ENCODE results near the gene TRAP1. TPM values are rescaled to one million over a fixed set of nuclear protein-coding genes. Genes with fewer than 3 reads are reported as not detected.

Gene TRAP1
- total and polyA plus RNA-seq, 2 experiments from 2014 or later, result 143 to 228 TPM

GRCh38 chr16:3760518-3760917, 43.2 kb upstream of the TRAP1 start:
- H3K36me3 ChIP-seq (ENCODE audit: insufficient read depth), result peaks cover 27% of the 10 kb centered on the region
- no peak overlapping the region for H3K27ac Mint-ChIP-seq

GRCh38 chr16:3759736-3760135, 42.4 kb upstream of the TRAP1 start:
- Histone ChIP-seq H3K4me2 (no peak overlapping the region), H2AFZ (no peak overlapping the region), H3F3A (replicated peaks; ENCODE audit: low read depth) (0 out of 2 replicates have a peak, but pooled peaks cover 4% of the 10 kb centered on the region), H3K4me1 (ENCODE audit: insufficient read depth) (no peaks in the 10 kb centered on the region), H3K4me3 (no peak overlapping the region), H3K36me3 (ENCODE audit: insufficient read depth) (peaks cover 26% of the 10 kb centered on the region), H3K79me2 (replicated peaks; ENCODE audit: insufficient read depth) (peaks cover 6% of the 10 kb centered on the region; the same call in 1 of the 2 replicates), H3K27me3 (ENCODE audit: insufficient read depth) (no peaks in the 10 kb centered on the region), H3K9me2 (ENCODE audit: insufficient read depth) (no peaks in the 10 kb centered on the region), H4K20me1 (replicated peaks; ENCODE audit: insufficient read depth) (peaks cover 8% of the 10 kb centered on the region; the same call in 1 of the 2 replicates), H3K27ac (ENCODE audit: low read depth) (no peak overlapping the region)
- no peaks in the 10 kb centered on the region for H3K9me3 Mint-ChIP-seq
- ATAC-seq, result no peak
- H3K27ac Mint-ChIP-seq, result no peak overlapping the region
- no peak for DNase-seq (ENCODE audit: low spot score)
- no peak for TF ChIP-seq POLR2AphosphoS5 (IDR thresholded peaks at IDR 0.05; ENCODE audit: low read depth)
- TF ChIP-seq STAT1 (IDR thresholded peaks at IDR 0.05; ENCODE audit: unreplicated experiment), result no peak
- TF ChIP-seq ZNF114 (CRISPR knock-in tag; IDR thresholded peaks at IDR 0.05), result no peak
- no peak for TF ChIP-seq REST (IDR thresholded peaks at IDR 0.05; ENCODE audit: unreplicated experiment)
- no peak for TF ChIP-seq CREB1 (CRISPR knock-in tag; IDR thresholded peaks at IDR 0.05; ENCODE audit: low read depth)
- TF ChIP-seq NANOG (IDR thresholded peaks at IDR 0.05; ENCODE audit: borderline replicate concordance), result no peak
- no peak overlapping the region for H3K4me3 Mint-ChIP-seq
- peaks cover 2% of the 10 kb centered on the region for H3K27me3 Mint-ChIP-seq (ENCODE audit: insufficient read depth, low read depth, poor library complexity)
- no peaks in the 10 kb centered on the region for H3K4me1 Mint-ChIP-seq
- H3K36me3 Mint-ChIP-seq (ENCODE audit: low read depth), result peaks cover 49% of the 10 kb centered on the region

More at GRCh38 chr16:3760518-3760917, 43.2 kb upstream of the TRAP1 start:
- ATAC-seq (no peak), DNase-seq (ENCODE audit: low spot score) (no peak)
- peaks cover 2% of the 10 kb centered on the region for H3K27me3 Mint-ChIP-seq (ENCODE audit: insufficient read depth, low read depth, poor library complexity)
- H3K9me2 ChIP-seq (ENCODE audit: insufficient read depth), result no peaks in the 10 kb centered on the region
- no peaks in the 10 kb centered on the region for H3K4me1 Mint-ChIP-seq
- no peaks in the 10 kb centered on the region for H3K27me3 ChIP-seq (ENCODE audit: insufficient read depth)
- no peak overlapping the region for H3K4me3 Mint-ChIP-seq
- H3K4me2 ChIP-seq, result no peak overlapping the region
- no peaks in the 10 kb centered on the region for H3K4me1 ChIP-seq (ENCODE audit: insufficient read depth)
- H3K79me2 ChIP-seq (replicated peaks; ENCODE audit: insufficient read depth), result peaks cover 3% of the 10 kb centered on the region; the same call in 1 of the 2 replicates
- no peak overlapping the region for H3K27ac ChIP-seq (ENCODE audit: low read depth)
- TF ChIP-seq ZNF114 (CRISPR knock-in tag; IDR thresholded peaks at IDR 0.05), result no peak
- TF ChIP-seq POLR2AphosphoS5 (IDR thresholded peaks at IDR 0.05; ENCODE audit: low read depth), result no peak
- no peak for TF ChIP-seq ZNF331 (CRISPR knock-in tag; IDR thresholded peaks at IDR 0.05; ENCODE audit: low read depth)
- no peak for TF ChIP-seq ETS1 (IDR thresholded peaks at IDR 0.05)
- H3K9me3 Mint-ChIP-seq, result no peaks in the 10 kb centered on the region
- H3K36me3 Mint-ChIP-seq (ENCODE audit: low read depth), result peaks cover 51% of the 10 kb centered on the region
- H4K20me1 ChIP-seq (replicated peaks; ENCODE audit: insufficient read depth), result peaks cover 12% of the 10 kb centered on the region; the same call in 1 of the 2 replicates
- no peak overlapping the region for H2AFZ ChIP-seq
- H3F3A ChIP-seq (replicated peaks; ENCODE audit: low read depth), result peaks cover 4% of the 10 kb centered on the region; the same call in 1 of the 2 replicates
- no peak overlapping the region for H3K4me3 ChIP-seq
